ENCODE data around the gene URGCP.

GRCh38 chr7:43890468-43890867, 15.9 kb downstream of the URGCP start:
- TF ChIP-seq MAX (IDR thresholded peaks at IDR 0.05; ENCODE audit: low read depth, low read length) (no peak), CTCF (IDR thresholded peaks at IDR 0.05 in 2 of 3, conservative IDR thresholded peaks at IDR 0.05 in 1 of 3; ENCODE audit: control insufficient read depth in 2 of 3, extremely low read depth in 1 of 3, insufficient read depth in 1 of 3, low read depth in 3 of 3, low read length in 3 of 3) (no peak), YY1 (IDR thresholded peaks at IDR 0.05; ENCODE audit: low read depth, low read length) (no peak), FOXM1 (IDR thresholded peaks at IDR 0.05; ENCODE audit: low read depth, low read length) (no peak), ATF2 (IDR thresholded peaks at IDR 0.05; ENCODE audit: low read length) (no peak), CEBPB (IDR thresholded peaks at IDR 0.05; ENCODE audit: borderline replicate concordance in 1 of 2, low read depth in 2 of 2, low read length in 2 of 2) (no peak)
